ENCODE results near the gene MX1.

- TF ChIP-seq CTCF (conservative IDR thresholded peaks at IDR 0.05 in 1 of 2, IDR thresholded peaks at IDR 0.05 in 1 of 2; ENCODE audit: low read depth in 1 of 2, low read length in 2 of 2) = no peak
- TF ChIP-seq EZH2 (IDR thresholded peaks at IDR 0.05; ENCODE audit: low read length, missing control alignments) = no peak
Observed at GRCh38 chr21:41472753-41473548, 46.9 kb downstream of the MX1 start.
